T-helper 1 cell treated with Interleukin-12 subunit alpha and Interleukin-12 subunit beta and Interleukin-4 antibody, amounts not matched to agents 30 ng/mL and 1 ng/mL, for 36 hours (primary cell): ENCODE data around the gene SLC2A4RG. TPM values are rescaled to one million over a fixed set of nuclear protein-coding genes. Genes with fewer than 3 reads are reported as not detected.

Experiments used
- intact Hi-C: fragments of 100-400 bp; cut with micrococcal nuclease; formaldehyde crosslinking; loops from one replicate; pipeline ENCODE4 v1.15.1; 2024
- total RNA-seq: library from RNA; stranded (reverse); gene quantifications from 2 replicates; pipeline ENCODE4 v1.2.3, GENCODE V29; 2022

SLC2A4RG gene
- total RNA-seq, 1 donor from 2014 or later: 70.4 TPM

DNA sequence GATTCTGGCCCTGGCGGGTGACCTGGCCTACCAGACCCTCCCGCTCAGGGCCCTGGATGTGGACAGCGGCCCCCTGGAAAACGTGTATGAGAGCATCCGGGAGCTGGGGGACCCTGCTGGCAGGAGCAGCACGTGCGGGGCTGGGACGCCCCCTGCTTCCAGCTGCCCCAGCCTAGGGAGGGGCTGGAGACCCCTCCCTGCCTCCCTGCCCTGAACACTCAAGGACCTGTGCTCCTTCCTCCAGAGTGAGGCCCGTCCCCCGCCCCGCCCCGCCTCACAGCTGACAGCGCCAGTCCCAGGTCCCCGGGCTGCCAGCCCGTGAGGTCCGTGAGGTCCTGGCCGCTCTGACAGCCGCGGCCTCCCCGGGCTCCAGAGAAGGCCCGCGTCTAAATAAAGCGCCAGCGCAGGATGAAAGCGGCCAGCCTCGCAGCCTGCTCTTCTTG is 868 bp upstream of the SLC2A4RG start:
- intact Hi-C loops: no loop called here

DNA sequence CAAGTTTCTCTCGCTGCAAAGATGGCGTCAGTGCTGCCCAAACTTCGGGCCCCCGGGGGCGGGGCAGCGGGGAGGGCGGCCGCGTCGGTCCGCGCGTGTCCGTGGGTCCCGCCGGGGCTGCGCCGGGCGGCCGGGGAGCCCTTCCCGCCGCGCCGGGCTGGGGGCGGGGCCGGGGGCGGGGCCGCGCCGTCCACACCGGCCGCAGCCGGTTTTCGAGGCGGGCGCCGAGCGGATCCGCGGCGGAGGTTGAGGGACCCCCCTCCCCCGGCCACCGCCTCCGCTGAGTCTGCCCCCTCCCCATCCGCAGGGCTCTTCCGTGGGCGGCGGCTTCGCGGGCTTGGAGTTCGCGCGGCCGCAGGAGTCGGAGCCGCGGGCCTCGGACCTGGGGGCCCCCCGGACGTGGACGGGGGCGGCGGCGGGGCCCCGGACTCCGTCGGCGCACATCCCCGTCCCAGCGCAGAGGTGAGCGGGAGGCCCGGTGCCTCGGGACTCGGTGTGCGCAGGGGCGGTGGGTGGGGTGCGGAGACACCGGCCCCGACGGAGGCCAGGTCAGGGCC is 572 bp downstream of the SLC2A4RG start:
- intact Hi-C loops: loop anchor here (1.0 kb wide), 2 partner anchors 11 to 33 kb away; partner anchors contain the start of gene ARFRP1

DNA sequence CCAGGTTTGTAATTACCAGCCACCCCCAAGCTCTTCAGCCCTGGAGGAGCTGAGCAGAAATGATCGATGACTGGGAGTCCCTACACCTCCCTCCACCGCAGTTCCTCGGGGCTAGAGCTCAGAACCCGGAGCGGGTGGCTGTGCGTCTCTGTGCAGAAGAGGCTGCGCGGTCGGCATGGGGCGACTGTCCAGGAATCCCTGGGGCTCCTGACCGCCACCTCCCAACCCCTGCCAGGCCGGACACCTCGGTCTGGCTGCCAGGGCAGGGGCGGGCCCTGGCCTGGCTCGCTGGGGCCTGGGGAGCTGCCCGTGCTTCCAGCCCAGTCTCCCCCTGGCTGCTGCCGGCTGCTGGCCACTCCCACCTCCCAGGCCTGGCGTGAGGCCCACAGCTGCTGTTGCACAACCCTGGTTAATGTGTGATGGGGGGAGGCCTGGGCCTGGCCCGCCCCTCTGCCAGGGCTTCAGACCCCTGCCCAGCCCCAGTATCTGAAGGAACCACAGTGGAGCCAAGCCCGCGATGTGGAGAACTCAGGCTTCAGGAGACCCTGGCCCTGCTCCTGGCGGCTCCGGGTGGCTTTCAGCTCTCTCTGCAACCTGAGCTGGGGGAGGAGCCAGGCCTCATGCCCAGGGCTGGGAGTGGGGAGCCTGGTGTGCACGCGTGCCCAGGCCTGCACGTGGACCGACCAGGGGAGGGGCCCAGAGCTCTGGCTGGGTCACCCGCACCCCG is 1.2 kb downstream of the SLC2A4RG start:
- intact Hi-C loops: loop anchor here (1.0 kb wide), 2 partner anchors 11 to 33 kb away; partner anchors contain the start of gene ARFRP1

DNA sequence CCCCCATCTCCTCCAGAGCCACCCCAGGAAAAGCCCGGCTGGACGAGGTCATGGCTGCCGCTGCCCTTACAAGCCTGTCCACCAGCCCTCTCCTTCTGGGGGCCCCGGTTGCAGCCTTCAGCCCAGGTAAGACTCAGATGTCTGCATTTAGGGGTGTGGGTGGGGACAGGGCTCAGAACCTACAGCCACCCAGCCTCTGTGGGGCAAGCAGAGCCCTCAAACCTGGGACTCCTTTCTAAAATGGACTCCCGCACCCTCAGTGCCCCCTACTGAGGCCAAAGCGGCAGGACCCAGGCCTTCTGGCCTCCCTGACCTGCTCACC is 1.7 kb downstream of the SLC2A4RG start:
- intact Hi-C loops: no loop called here

DNA sequence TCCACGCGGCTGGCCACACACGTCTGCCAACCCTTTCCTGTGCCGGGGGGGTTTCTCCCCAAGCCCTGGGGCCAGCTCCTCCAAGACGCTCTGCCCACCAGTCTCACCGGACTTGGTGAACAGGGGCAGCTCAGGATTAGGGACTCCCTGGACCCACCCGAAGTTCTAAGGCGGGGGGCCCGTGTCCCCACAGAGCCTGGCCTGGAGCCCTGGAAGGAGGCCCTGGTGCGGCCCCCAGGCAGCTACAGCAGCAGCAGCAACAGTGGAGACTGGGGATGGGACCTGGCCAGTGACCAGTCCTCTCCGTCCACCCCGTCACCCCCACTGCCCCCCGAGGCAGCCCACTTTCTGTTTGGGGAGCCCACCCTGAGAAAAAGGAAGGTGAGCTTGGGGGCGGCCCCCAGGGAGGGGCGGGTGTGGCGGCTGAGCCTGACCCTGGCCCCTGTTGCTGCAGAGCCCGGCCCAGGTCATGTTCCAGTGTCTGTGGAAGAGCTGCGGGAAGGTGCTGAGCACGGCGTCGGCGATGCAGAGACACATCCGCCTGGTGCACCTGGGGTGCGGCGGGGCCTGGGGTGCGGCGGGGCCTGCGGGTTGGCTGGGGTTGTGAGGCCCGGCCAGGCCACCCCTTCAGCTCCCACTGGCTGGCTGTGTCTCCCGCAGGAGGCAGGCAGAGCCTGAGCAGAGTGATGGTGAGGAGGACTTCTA is 2.3 kb downstream of the SLC2A4RG start:
- intact Hi-C loops: no loop called here

DNA sequence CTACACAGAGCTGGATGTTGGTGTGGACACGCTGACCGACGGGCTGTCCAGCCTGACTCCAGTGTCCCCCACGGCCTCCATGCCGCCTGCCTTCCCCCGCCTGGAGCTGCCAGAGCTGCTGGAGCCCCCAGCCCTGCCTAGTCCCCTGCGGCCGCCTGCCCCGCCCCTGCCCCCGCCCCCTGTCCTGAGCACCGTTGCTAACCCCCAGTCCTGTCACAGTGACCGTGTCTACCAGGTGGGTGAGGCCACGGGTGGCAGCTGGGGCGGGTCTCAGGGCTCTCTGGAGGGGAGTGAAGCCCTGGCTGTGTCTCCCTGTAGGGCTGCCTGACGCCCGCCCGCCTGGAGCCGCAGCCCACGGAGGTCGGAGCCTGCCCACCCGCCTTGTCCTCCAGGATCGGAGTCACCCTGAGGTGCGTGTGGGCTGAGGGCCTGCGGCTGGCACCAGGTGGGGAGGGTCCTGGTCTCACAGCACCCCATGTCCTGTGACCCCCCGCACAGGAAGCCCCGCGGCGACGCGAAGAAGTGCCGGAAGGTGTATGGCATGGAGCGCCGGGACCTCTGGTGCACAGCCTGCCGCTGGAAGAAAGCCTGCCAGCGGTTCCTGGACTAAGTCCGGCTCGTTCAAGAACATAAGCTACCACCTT is 2.9 kb downstream of the SLC2A4RG start:
- intact Hi-C loops: no loop called here

DNA sequence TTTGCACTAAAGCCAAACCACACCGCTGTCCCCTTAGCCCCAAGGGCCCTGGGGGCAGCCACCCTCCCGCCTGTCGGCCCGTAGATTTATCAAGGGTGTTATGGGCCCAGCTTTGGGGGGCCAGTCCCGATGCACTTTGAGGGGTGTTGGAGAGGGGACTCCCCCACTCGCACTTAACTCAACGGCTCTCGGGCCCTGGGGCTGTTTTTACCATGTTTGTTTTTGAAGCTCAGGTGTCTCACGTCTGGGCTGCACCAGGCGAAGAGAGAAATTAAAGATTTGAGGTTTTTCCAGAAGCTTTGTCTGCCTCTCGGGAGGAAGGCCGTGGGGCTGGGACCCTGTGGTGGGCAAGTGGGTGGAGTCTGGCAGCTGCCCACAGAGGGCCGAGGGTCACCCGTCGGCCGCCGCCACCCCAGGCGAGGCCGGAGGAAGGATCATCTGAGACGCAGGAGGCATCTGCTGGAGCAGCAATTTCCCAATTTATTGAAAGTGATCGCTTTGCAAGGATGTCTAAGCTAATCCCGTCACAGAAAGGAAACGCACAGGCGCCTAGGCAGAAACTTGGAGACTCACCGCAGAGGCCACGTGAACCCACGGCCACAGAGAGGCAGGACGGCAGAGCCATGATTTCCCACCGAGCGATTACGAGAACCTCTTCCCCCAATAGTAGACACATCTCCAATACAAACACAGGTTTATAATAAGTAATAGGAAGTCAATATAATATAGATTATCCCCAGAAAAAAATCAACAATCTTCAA is 3.8 kb downstream of the SLC2A4RG start:
- intact Hi-C loops: no loop called here

DNA sequence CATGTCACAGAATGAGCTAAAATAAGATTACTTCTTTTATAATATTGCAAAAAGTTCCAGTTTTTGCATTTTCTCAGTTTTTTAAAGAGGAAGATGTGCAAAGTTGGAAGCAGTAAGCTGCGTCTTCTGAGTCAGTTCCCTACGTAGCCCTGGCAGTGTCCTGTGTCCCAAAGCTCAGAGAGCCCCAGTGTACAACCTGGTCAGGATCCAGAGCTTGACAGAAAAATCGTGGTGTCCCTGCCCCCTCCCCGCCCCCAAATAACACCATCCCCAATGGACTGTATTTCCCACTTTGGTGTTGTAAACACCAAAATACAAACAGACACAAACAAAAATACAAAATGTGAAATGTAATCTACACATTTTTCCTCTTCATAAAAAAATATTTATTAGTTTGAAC is 4.6 kb downstream of the SLC2A4RG start:
- intact Hi-C loops: no loop called here

DNA sequence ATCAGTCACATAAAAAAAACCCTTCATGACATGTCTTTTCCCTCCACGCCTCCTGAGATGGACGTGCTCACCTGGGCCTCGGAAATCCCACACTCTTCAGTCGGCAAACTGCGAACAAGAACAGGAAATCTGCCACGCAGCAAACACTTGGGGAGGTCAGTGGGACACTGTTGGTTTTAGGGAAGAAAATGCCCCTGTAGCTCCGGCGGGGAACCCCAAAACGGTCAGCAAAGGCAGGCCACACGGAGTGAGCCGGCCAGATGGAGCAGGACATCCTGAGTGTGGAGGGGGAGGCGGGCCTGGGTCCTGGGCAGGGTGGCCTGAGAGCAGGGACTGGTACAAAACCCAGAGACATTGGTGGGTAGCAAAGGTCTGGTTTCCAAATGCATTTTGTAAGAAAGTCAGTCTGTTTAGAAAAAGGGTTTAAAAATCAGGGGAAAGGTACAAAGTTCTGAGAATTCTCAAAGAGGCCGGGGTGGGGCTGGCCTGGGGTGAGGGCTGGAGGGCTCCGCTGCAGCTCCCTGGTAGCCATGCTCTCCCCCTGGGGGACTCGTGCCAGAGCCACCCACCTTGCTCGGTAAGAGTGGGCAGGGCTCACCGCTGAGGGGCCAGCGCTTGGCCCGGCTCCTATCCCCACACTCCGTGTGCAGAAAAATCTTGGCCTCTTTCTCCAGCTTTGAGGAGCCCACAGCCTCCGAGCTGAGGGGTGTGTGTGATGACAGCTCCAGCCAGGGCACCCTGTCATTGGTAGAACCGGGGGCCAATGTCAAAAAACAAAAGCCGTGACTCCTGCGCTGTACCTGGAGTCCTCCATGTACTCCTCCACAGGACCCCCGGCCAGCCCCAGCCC is 5.2 kb downstream of the SLC2A4RG start:
- intact Hi-C loops: no loop called here

DNA sequence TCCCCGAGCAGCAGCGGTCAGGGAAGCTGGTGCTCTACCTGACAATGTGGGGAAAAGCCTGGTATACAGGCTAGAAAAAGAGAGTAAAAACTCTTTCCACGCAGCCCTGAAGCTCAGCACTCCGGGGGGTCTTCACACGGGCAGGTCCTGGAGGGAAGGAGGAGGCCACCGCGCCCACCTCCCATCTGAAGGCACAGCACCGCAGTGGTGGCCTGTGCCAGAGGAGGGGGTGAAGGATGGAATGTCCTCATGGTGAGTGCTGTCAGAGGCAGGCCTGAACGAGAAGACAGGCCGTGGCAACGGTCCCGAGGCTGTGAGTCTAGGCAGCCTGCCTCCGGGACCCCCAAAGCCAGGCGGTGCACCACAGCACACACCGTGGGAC is 5.8 kb downstream of the SLC2A4RG start:
- intact Hi-C loops: no loop called here

DNA sequence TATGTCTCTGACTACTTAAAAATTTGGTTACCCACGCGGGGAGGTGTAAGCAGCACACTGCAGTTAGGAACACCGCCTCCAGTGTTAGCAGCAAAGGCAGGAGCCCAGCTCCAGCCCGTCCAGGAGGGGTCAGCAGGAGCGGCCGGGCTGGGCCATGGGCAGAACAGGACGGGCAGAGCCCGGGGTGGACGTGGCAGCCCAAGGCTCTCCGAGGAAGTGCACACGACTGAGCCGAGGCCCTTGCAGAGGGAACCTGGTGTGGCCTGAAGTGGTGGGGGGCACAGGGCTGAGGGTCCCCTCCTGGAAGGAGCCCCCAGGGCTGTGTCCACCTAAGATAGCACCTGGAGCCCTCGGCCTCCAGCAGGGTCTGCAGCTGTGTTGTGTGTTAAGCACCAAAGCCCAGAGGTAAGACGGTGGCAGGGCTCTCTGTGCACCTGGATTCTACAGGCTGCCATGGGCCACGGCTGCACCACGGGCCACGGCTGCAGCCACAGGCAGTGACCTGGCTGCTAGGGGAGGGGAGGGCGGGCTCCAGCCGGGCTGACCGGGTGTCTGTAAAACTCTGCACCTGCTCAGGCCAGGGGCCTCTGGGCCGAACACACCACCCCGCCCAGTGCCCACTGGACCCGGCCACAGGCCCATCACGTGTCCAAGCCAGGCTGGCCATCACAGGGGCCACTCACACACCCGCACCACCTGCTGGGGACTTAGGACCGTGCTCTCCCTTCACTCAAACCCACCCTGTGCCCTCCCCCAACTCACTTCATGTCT is 6.6 kb downstream of the SLC2A4RG start:
- intact Hi-C loops: no loop called here

DNA sequence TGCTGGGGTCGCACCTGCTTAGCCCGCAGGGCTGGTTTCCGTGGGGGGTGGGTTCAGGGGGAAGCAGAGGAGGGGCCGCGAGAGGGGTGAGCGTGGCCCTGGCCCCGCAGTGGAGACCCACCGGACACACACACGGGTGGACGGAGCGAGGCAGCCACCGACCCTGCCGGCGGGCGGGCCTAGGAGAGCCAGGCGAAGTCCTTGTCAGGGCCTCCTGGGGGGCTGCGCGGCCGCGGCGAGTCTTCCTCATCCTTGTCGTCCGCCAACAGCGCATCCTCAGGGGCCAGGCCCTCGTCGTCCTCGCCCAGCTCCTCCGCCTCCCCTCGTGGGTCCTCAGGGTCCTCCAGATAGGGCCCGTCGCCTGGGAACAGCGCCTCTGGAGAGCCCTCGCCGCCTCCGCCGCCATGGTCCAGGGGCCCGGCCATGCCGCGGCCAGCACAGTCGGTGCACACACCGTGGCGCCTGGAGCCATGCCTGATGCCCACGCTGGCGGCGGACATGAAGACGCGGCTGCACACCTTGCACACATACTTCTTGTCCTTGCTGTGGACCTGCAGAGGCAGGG is 7.3 kb downstream of the SLC2A4RG start:
- intact Hi-C loops: no loop called here

DNA sequence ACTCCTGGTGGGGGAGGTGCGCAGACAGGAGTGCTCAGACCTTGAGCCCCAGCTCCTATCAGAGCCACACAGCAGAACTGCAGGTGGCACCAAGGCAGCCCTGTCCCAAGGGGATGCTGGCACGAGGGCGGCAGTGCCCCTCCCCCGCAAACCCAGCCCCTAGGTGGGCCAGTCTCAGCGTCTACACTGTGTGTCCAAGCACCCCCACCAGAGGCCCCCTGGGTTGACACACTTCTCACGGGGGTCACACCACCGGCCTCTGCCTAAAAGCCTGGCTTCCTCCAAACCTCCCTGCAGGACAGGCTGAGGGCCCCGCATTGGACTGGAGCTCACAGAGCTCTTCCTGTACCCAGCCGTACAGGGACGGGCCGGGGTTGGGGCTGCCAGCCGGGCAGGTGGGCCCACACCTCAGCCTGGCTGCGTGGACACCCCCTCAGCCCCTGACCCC is 8.1 kb downstream of the SLC2A4RG start:
- intact Hi-C loops: no loop called here

DNA sequence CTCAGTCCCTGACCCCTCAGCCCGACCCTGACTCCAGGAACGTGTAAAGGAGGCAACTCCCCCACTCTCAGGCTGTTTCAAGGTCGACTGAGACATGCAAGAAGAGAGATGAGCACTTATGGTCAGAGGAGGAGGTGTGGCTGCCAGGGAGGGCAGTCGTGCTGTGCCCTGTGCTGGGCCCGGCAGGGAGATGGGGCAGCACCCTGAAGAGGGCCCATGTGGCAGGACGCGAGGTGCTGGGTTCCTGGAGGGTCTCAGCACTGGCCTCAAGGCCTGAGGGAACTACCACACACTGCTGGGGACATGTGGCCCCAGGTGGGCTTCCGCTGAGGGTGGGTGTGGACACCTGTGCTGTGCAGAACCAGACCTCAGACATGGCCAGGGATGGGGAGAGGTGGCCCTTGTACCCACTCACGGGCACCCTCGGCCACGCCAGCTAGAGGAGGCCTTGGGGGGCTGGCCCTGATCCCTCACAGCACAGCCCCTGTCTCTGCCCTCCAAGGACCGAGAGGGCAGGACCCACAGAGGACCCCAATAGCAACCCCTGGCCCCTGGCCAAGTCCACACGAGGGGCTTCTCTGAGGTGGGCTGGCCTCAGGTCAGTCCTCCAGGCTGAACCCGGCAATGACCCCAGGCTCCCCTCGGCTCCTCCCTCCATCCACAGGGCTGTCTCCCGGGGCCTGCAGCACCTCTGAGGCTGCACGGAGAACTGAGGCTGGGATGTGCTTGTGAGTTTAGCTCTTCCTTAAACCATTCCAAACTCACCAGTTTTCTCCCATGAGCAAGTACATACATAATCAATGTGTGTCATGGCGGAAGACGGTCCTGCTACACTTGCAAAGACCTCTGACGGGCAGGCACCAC is 8.7 kb downstream of the SLC2A4RG start:
- intact Hi-C loops: no loop called here

DNA sequence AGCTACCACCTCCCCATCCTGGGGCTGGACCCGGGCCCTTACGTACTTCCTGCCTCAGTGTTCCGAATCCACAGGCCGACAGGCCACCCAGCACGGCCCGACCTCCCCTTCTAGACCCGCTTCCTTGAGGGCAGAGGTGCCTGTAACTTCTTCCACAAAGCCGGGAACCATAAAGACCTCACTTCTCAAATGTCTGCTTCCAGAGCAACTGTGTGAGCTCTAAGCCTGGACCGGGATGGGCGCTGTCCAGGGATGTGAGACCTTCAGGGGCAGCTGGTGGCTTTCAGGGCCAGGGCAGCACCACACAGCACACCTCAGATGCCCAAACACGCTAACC is 9.3 kb downstream of the SLC2A4RG start:
- intact Hi-C loops: no loop called here

DNA sequence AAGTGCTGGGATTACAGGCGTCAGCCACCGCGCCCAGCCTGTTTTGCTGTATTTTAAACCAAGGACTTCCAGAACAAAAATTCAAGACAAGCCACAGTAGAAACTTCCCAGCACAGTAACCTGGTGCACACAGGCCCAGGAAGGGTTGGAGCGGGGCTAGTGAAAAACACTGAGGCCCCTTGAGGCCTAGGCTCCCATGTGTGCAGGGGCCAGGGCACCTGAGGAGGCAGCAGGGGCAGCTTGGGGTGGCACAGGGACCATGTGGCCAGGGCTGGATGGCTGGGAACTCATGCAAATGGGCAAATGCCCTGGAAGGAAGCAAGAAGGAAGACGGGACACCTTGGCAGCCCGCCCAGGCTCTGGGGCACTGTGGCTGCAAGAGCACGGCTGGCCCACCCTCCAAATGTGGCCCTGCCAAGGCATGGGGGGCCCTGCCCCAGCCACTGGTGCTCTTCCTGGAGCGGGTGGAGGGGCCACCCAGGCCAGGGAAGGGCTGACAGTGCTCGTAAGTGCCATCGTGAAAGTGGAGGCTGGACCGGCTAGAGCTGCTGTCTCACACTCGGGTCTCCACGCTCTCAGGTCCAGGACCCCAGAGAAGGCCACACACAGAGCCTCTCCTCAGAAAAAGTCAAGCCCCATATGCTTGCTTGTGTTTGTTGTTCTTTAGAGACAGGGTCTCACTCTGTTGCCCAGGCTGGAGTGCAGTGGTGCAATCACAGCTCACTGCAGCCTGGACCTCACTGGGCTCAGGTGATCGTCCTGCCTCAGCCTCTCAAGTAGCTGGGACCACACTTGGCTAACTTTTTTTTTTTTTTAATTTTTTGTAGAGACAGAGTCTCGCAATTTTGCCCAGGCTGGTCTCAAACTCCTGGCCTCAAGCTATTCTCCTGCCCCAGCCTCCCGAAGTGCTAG is 10.3 kb downstream of the SLC2A4RG start:
- intact Hi-C loops: loop anchor here (2.0 kb wide), 2 partner anchors 19 to 43 kb away; partner anchors contain the start of gene ARFRP1

DNA sequence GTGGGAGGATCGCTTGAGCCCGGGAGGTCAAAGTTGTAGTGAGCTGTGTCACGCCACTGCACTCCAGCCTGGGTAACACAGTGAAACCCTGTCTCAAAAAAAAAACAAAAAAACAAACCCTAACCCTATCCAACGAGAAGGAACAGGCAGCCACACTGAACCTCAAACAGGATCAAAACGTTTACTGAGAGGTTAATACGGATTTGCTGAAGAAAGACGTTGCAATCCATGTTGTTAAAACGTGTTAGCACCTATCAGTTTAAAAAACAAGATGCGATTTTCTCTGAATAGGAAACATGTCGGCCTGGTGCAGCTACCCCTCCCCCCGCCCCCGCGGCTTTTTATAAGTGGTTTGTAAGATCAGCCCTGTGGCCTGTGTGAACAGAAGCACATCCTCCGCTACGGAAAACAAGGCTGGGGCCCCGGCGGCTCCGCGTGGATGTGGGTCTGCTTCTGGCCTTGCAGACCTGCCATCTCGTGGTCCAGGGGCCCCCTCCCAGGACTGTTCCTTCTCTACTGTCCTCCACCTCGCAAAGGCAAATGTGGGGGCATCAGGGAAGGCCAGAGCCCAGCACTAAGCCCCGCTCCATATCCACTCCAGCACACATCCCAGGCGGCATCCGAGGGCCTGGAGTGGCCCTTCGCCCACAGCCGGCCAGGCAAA is 11.4 kb downstream of the SLC2A4RG start:
- intact Hi-C loops: loop anchor here (1.0 to 2.0 kb wide), 3 partner anchors 11 to 44 kb away; partner anchors contain the start of gene ARFRP1
